Lower lobe of right lung (tissue), 2 donors: ENCODE results near the gene MTHFD1L. TPM values are rescaled to one million over a fixed set of nuclear protein-coding genes. Genes with fewer than 3 reads are reported as not detected.
"Not testable (repeated sequence)": the region's sequence is repeated elsewhere in the genome, so short reads cannot be mapped to it uniquely, and the experiment has no call there.

ENCODE experiments used
- ATAC-seq, 2 donors: fragments of 200-7000 bp; cut with Tn5 transposase; one replicate each; pipeline ENCODE4 v1.9.1; 2020 to 2022; ENCODE audit warnings: mild to moderate bottlenecking in 2 of 2, moderate library complexity in 2 of 2
- DNase-seq: peaks from one replicate; pipeline ENCODE4 v3.0.0-alpha.2; 2020
- H3K27ac ChIP-seq: fragments of 200-600 bp; one replicate; pipeline ENCODE4 v1.8.0; 2022
- H3K27me3 ChIP-seq: fragments of 200-600 bp; one replicate; pipeline ENCODE4 v1.8.0; 2022; ENCODE audit warnings: low read depth
- H3K36me3 ChIP-seq: fragments of 200-600 bp; one replicate; pipeline ENCODE4 v1.8.0; 2022; ENCODE audit warnings: mild to moderate bottlenecking
- H3K4me1 ChIP-seq: fragments of 200-600 bp; one replicate; pipeline ENCODE4 v1.8.0; 2022
- H3K4me3 ChIP-seq: fragments of 200-600 bp; one replicate; pipeline ENCODE4 v1.8.0; 2022; ENCODE audit warnings: mild to moderate bottlenecking
- H3K9me3 ChIP-seq: fragments of 200-600 bp; one replicate; pipeline ENCODE4 v1.8.0; 2022
- CTCF ChIP-seq: fragments of 200-600 bp; IDR thresholded peaks from one replicate; pipeline ENCODE4 v1.8.0; 2022; ENCODE audit warnings: antibody characterized with exemption, mild to moderate bottlenecking
- intact Hi-C: fragments of 100-400 bp; cut with DNase I; formaldehyde crosslinking; loops from one replicate; pipeline ENCODE4 v1.11.0; 2022
- total RNA-seq: library from RNA; stranded (reverse); fragmentation: NEBNext Ultra II Directional; extraction: Animal tissue kit (Norgen Biotek cat#: 25700); gene quantifications from one replicate; pipeline ENCODE4 v1.2.1, GENCODE V29; 2021
- donor health status: DM: no; HTN: yes; CAD: no; lungs with severe emphysema.

The MTHFD1L gene
- total RNA-seq, 1 donor from 2014 or later, result 22.1 TPM

GRCh38 chr6:151109361-151109760 is 243.9 kb downstream of the MTHFD1L start:
- no peaks in the 10 kb centered on the region for H3K4me1 ChIP-seq
- H3K27me3 ChIP-seq, result no peaks in the 10 kb centered on the region
- ATAC-seq, result no peak
- intact Hi-C loops, result no loop called here
- no peak for TF ChIP-seq CTCF
- no peak overlapping the region for H3K4me3 ChIP-seq
- no peak overlapping the region for H3K27ac ChIP-seq
- H3K36me3 ChIP-seq, result no peaks in the 10 kb centered on the region
- no peaks in the 10 kb centered on the region for H3K9me3 ChIP-seq
- no peak for DNase-seq

- no peaks in the 10 kb centered on the region for H3K27me3 ChIP-seq
- H3K4me3 ChIP-seq, result no peak overlapping the region
- no peaks in the 10 kb centered on the region for H3K36me3 ChIP-seq
- H3K4me1 ChIP-seq, result no peaks in the 10 kb centered on the region
- intact Hi-C loops, result no loop called here
- H3K27ac ChIP-seq, result no peak overlapping the region
- no peak for TF ChIP-seq CTCF
- DNase-seq, result no peak
- H3K9me3 ChIP-seq, result no peaks in the 10 kb centered on the region
- ATAC-seq, result no peak
Measured at GRCh38 chr6:151109869-151110575, 244.5 kb downstream of the MTHFD1L start.

- no peak for TF ChIP-seq CTCF
- ATAC-seq (no peak), DNase-seq (no peak)
- Histone ChIP-seq H3K36me3 (no peaks in the 10 kb centered on the region), H3K27ac (no peak overlapping the region), H3K9me3 (no peaks in the 10 kb centered on the region), H3K4me3 (no peak overlapping the region), H3K4me1 (no peaks in the 10 kb centered on the region), H3K27me3 (no peaks in the 10 kb centered on the region)
- intact Hi-C loops, result no loop called here
Measured at GRCh38 chr6:151110576-151110905, 245.0 kb downstream of the MTHFD1L start.

GRCh38 chr6:151111670-151112069 is 246.2 kb downstream of the MTHFD1L start:
- H3K27ac ChIP-seq, result no peak overlapping the region

GRCh38 chr6:151112130-151112529 is 246.6 kb downstream of the MTHFD1L start:
- ATAC-seq, result no peak
- intact Hi-C loops, result no loop called here
- Histone ChIP-seq H3K27ac (no peak overlapping the region), H3K4me1 (no peaks in the 10 kb centered on the region), H3K36me3 (no peaks in the 10 kb centered on the region), H3K9me3 (no peaks in the 10 kb centered on the region), H3K4me3 (no peak overlapping the region), H3K27me3 (no peaks in the 10 kb centered on the region)
- no peak for TF ChIP-seq CTCF
- DNase-seq, result no peak

More at GRCh38 chr6:151111670-151112069, 246.2 kb downstream of the MTHFD1L start:
- no peak overlapping the region for H3K4me3 ChIP-seq
- H3K36me3 ChIP-seq, result no peaks in the 10 kb centered on the region
- no peak for ATAC-seq
- intact Hi-C loops, result no loop called here
- H3K9me3 ChIP-seq, result no peaks in the 10 kb centered on the region
- H3K4me1 ChIP-seq, result no peaks in the 10 kb centered on the region
- no peaks in the 10 kb centered on the region for H3K27me3 ChIP-seq
- no peak for DNase-seq
- TF ChIP-seq CTCF, result no peak

GRCh38 chr6:151112884-151113283 is 247.4 kb downstream of the MTHFD1L start:
- H3K4me3 ChIP-seq, H3K4me1 ChIP-seq, H3K9me3 ChIP-seq, H3K27ac ChIP-seq, DNase-seq, ATAC-seq, intact Hi-C loops, H3K27me3 ChIP-seq, H3K36me3 ChIP-seq: not testable (repeated sequence)
